Measurements from ENCODE around the gene NOL6. TPM values are rescaled to one million over a fixed set of nuclear protein-coding genes. Genes with fewer than 3 reads are reported as not detected.

Gene NOL6
- total RNA-seq, 1 experiment from 2014 or later: 75.1 TPM

DNA sequence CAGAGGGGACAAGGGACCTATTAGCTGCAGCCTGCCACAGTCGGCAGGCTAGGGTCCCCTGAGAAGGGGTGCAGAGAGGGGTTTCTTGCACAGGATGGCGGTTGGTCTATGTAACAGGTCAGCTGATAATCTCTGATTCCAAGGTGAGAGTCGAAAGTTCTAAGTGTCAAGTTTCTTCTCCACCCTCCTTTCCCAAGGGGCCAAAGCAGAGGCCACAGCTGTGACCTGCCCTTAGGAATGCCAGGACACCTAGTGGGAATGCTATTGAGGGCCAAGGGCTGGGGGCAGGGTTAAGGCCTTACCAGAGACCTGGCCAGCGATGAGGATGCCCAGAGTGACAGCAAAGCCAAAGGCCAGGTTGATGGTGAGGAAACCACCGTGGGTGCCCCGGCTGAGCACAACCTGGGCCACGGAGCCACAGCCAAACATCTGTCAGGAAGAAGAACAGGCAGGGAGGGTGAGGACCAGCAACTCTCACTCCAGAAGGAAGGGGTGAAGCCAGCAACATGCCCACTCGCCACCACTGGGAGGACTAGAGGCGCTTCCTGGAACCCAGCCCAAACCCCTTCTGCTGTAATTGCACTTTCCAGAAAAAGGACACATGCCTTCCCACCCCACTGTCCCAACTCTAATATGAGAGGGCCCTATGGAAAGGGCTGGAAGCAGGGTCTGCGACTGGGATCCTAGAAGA is 30.1 kb downstream of the NOL6 start:
- Histone ChIP-seq H3K4me1 (ENCODE audit: control insufficient read depth, insufficient read depth, low read length) (peaks cover 7% of the 10 kb centered on the region; the same call in 1 of the 2 replicates), H3K27ac (ENCODE audit: low read length) (no peak overlapping the region), H3K4me3 (ENCODE audit: low read depth in 2 of 2, low read length in 2 of 2) (no peak overlapping the region), H3K27me3 (ENCODE audit: control insufficient read depth, insufficient read depth, low read length) (peaks cover 3% of the 10 kb centered on the region), H3K9me3 (ENCODE audit: control insufficient read depth, insufficient read depth, low read depth, low read length) (no peaks in the 10 kb centered on the region), H3K36me3 (ENCODE audit: control insufficient read depth, insufficient read depth, low read length) (no peaks in the 10 kb centered on the region)
- BruUV-seq (replicated peaks): no TSS peak
- in situ Hi-C loops (cut with HindIII; ENCODE audit: low pct_unique_long_range_greater_than_20kb, low sequenced_read_pairs): no loop called here
- POLR2A ChIA-PET: no interaction called here
- TF ChIP-seq POLR2AphosphoS5 (IDR thresholded peaks at IDR 0.05; ENCODE audit: low read depth, low read length) (no peak), SIN3A (IDR thresholded peaks at IDR 0.05; ENCODE audit: borderline replicate concordance, insufficient read depth, low read depth, low read length) (no peak), TCF7L2 (IDR thresholded peaks at IDR 0.05; ENCODE audit: low read depth, low read length) (no peak)
- TF ChIP-seq, protein P1, sequence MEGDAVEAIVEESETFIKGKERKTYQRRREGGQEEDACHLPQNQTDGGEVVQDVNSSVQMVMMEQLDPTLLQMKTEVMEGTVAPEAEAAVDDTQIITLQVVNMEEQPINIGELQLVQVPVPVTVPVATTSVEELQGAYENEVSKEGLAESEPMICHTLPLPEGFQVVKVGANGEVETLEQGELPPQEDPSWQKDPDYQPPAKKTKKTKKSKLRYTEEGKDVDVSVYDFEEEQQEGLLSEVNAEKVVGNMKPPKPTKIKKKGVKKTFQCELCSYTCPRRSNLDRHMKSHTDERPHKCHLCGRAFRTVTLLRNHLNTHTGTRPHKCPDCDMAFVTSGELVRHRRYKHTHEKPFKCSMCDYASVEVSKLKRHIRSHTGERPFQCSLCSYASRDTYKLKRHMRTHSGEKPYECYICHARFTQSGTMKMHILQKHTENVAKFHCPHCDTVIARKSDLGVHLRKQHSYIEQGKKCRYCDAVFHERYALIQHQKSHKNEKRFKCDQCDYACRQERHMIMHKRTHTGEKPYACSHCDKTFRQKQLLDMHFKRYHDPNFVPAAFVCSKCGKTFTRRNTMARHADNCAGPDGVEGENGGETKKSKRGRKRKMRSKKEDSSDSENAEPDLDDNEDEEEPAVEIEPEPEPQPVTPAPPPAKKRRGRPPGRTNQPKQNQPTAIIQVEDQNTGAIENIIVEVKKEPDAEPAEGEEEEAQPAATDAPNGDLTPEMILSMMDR (IDR thresholded peaks at IDR 0.05): no peak
- TF ChIP-seq, protein P2, sequence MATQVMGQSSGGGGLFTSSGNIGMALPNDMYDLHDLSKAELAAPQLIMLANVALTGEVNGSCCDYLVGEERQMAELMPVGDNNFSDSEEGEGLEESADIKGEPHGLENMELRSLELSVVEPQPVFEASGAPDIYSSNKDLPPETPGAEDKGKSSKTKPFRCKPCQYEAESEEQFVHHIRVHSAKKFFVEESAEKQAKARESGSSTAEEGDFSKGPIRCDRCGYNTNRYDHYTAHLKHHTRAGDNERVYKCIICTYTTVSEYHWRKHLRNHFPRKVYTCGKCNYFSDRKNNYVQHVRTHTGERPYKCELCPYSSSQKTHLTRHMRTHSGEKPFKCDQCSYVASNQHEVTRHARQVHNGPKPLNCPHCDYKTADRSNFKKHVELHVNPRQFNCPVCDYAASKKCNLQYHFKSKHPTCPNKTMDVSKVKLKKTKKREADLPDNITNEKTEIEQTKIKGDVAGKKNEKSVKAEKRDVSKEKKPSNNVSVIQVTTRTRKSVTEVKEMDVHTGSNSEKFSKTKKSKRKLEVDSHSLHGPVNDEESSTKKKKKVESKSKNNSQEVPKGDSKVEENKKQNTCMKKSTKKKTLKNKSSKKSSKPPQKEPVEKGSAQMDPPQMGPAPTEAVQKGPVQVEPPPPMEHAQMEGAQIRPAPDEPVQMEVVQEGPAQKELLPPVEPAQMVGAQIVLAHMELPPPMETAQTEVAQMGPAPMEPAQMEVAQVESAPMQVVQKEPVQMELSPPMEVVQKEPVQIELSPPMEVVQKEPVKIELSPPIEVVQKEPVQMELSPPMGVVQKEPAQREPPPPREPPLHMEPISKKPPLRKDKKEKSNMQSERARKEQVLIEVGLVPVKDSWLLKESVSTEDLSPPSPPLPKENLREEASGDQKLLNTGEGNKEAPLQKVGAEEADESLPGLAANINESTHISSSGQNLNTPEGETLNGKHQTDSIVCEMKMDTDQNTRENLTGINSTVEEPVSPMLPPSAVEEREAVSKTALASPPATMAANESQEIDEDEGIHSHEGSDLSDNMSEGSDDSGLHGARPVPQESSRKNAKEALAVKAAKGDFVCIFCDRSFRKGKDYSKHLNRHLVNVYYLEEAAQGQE (IDR thresholded peaks at IDR 0.05; ENCODE audit: insufficient read depth in 1 of 2, low read depth in 2 of 2, low read length in 1 of 2): no peak
- intact Hi-C loops (cut with micrococcal nuclease; ENCODE audit: unreplicated experiment): no loop called here
- DNase-seq (ENCODE audit: low read depth, low spot score) (no peak), ATAC-seq (no peak)
- CTCF ChIA-PET: no interaction called here

DNA sequence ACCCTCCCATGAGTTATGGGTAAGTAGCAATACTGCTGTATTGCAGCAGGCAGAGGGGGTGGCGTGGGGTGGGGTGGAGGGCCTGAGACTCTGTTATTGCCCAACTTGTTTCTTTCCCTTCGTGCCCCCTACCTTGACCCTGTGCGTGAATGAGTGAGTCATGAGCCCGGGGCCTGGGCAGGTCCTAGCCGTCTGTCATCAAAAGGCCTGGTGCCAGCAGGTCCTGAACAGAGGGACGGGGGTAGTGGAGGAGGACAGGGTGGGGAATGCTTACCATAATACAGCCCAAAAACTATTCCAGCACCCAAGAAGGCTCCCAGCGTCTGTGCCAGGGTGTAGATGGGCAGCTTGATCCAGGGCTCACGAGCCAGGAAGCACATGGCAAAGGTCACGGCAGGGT is 30.7 kb downstream of the NOL6 start:
- TF ChIP-seq, protein P2 (IDR thresholded peaks at IDR 0.05; ENCODE audit: insufficient read depth in 1 of 2, low read depth in 2 of 2, low read length in 1 of 2): no peak
- no peak for TF ChIP-seq POLR2AphosphoS5 (IDR thresholded peaks at IDR 0.05; ENCODE audit: low read depth, low read length)
- CTCF ChIA-PET: no interaction called here
- no peak for ATAC-seq
- POLR2A ChIA-PET: no interaction called here
- Histone ChIP-seq H3K4me3 (ENCODE audit: low read depth in 2 of 2, low read length in 2 of 2) (no peak overlapping the region), H3K27me3 (ENCODE audit: control insufficient read depth, insufficient read depth, low read length) (peaks cover 3% of the 10 kb centered on the region), H3K9me3 (ENCODE audit: control insufficient read depth, insufficient read depth, low read depth, low read length) (no peaks in the 10 kb centered on the region), H3K36me3 (ENCODE audit: control insufficient read depth, insufficient read depth, low read length) (no peaks in the 10 kb centered on the region), H3K27ac (ENCODE audit: low read length) (no peak overlapping the region), H3K4me1 (ENCODE audit: control insufficient read depth, insufficient read depth, low read length) (peaks cover 7% of the 10 kb centered on the region; the same call in 1 of the 2 replicates)
- no TSS peak for BruUV-seq (replicated peaks)
- intact Hi-C loops (cut with micrococcal nuclease; ENCODE audit: unreplicated experiment) (no loop called here), in situ Hi-C loops (cut with HindIII; ENCODE audit: low pct_unique_long_range_greater_than_20kb, low sequenced_read_pairs) (no loop called here)
- DNase-seq (ENCODE audit: low read depth, low spot score): no peak

Measured in Panc1 (cell line).